Measurements from ENCODE around the gene USH1C. TPM values are rescaled to one million over a fixed set of nuclear protein-coding genes. Genes with fewer than 3 reads are reported as not detected.

USH1C gene
- total and polyA plus RNA-seq, 9 of the 15 experiments (the other 6 are each of a cell fraction or from before 2014, with no cell fraction given) = 0.04 TPM; not detected in 8

GRCh38 chr11:17532784-17533183, 11.4 kb downstream of the USH1C start:
- no TSS peak for BruUV-seq (replicated peaks)
- no peak overlapping the region for H3K27ac ChIP-seq (ENCODE audit: extremely low read depth, low read depth, low read length)
- H3K4me3 ChIP-seq = no peak overlapping the region
- no peak for FAIRE-seq
- no peak for DNase-seq (ENCODE audit: extremely low read depth in 1 of 4, low spot score in 3 of 4)
- ATAC-seq = no peak
- no peak overlapping the region for H3K9ac ChIP-seq (ENCODE audit: insufficient read depth in 1 of 2, low read depth in 2 of 2, low read length in 2 of 2)
- peaks cover 23 to 58% of the 10 kb centered on the region in 2 experiments; a peak in 4 of 5 replicates for H3K27me3 ChIP-seq (ENCODE audit: control insufficient read depth in 2 of 2, insufficient read depth in 2 of 2, low read length in 2 of 2)
- H3K79me2 ChIP-seq (ENCODE audit: control insufficient read depth, insufficient read depth, low read length) = no peaks in the 10 kb centered on the region
- H3K9me3 ChIP-seq (replicated peaks; ENCODE audit: control insufficient read depth, insufficient read depth, low read depth, low read length) = no peaks in the 10 kb centered on the region
- intact Hi-C loops (cut with micrococcal nuclease) = no loop called here
- H3K4me1 ChIP-seq (replicated peaks in 1 of 2; ENCODE audit: control insufficient read depth in 2 of 2, insufficient read depth in 2 of 2, low read length in 2 of 2) = peaks cover 0 to 5% of the 10 kb centered on the region in 2 experiments; a peak in 3 of 5 replicates
- H2AFZ ChIP-seq (ENCODE audit: low read depth, low read length) = no peak overlapping the region
- in situ Hi-C loops (cut with MboI) = no loop called here
- ChIA-PET CTCF (ENCODE audit: low intra/inter-chr PET ratio) (no interaction called here), POLR2A (interaction anchor here (0.7 kb wide), 1 partner anchor 33 kb away, joined by 3 read pairs; no protein-coding TSS in a partner anchor)
- no peaks in the 10 kb centered on the region for H3K36me3 ChIP-seq (ENCODE audit: control insufficient read depth, insufficient read depth, low read length)
- H3K4me2 ChIP-seq (ENCODE audit: insufficient read depth, low read length) = no peak overlapping the region
- H3K9me1 ChIP-seq (ENCODE audit: control insufficient read depth, insufficient read depth, low read length) = no peaks in the 10 kb centered on the region
- WGBS (ENCODE audit: insufficient coverage, low coverage, missing lambda C conversion rate) = 0% methylated on average over 2 of the region's 2 CpGs
- H4K20me1 ChIP-seq (replicated peaks; ENCODE audit: control insufficient read depth, insufficient read depth, low read length) = peaks cover 5% of the 10 kb centered on the region; the same call in 1 of the 2 replicates
- no peak for TF ChIP-seq ZMIZ1 (IDR thresholded peaks at IDR 0.05; ENCODE audit: low read depth in 2 of 2, low read length in 2 of 2)
- no peak for TF ChIP-seq KLF6 (CRISPR knock-in tag; IDR thresholded peaks at IDR 0.05; ENCODE audit: borderline replicate concordance)
- TF ChIP-seq HDAC6 (IDR thresholded peaks at IDR 0.05; ENCODE audit: low read depth, low read length) = no peak
